SU-DHL-6 (cell line): Measurements from ENCODE around the gene TSC22D4.

Experiments used
- H2AFZ ChIP-seq: fragments of 200-600 bp; sonication (generic); 2 replicates; pipeline ENCODE4 v1.6.1; 2014; ENCODE audit warnings: low read depth, mild to moderate bottlenecking, moderate library complexity, mixed read lengths, antibody characterized with exemption, low read length; ENCODE audit not compliant: severe bottlenecking
- H3F3A ChIP-seq: fragments of 200-600 bp; shearing (Covaris generic); 2 replicates; pipeline ENCODE4 v1.6.0; 2016; ENCODE audit warnings: antibody characterized with exemption, mild to moderate bottlenecking; ENCODE audit not compliant: insufficient read depth
- H3K27ac ChIP-seq: fragments of 200-600 bp; sonication (generic); 2 replicates; pipeline ENCODE4 v1.5.1; 2016; ENCODE audit warnings: low read depth, mild to moderate bottlenecking, low read length, moderate library complexity, mixed read lengths
- H3K27me3 ChIP-seq: fragments of 200-600 bp; sonication (generic), shearing (Covaris generic); 2 replicates; pipeline ENCODE4 v1.6.0; 2014; ENCODE audit warnings: mild to moderate bottlenecking, low read length
- H3K36me3 ChIP-seq: fragments of 200-600 bp; sonication (generic); 2 replicates; pipeline ENCODE4 v1.6.1; 2014; ENCODE audit warnings: mild to moderate bottlenecking, low read length, mixed read lengths
- H3K4me2 ChIP-seq: fragments of 300-600, 200-600 bp; shearing (Covaris generic), sonication (generic); 2 replicates; pipeline ENCODE4 v1.6.0; 2014; ENCODE audit warnings: low read length, low read depth, mild to moderate bottlenecking; ENCODE audit not compliant: poor library complexity, severe bottlenecking
- H3K4me3 ChIP-seq: fragments of 200-600 bp; sonication (generic); 2 replicates; pipeline ENCODE4 v1.5.1; 2014; ENCODE audit warnings: antibody characterized with exemption, low read length, mild to moderate bottlenecking, mixed read lengths; ENCODE audit not compliant: insufficient read depth, poor library complexity, severe bottlenecking
- H3K79me2 ChIP-seq: fragments of 200-600 bp; sonication (generic); 2 replicates; pipeline ENCODE4 v1.6.1; 2014; ENCODE audit warnings: mild to moderate bottlenecking, low read length, moderate library complexity; ENCODE audit not compliant: insufficient read depth
- H3K9ac ChIP-seq: fragments of 200-600 bp; sonication (generic); 2 replicates; pipeline ENCODE4 v1.7.0; 2014; ENCODE audit warnings: mild to moderate bottlenecking, low read length
- H3K9me2 ChIP-seq: fragments of 200-600 bp; sonication (generic); replicated peaks from 2 replicates; pipeline ENCODE4 v1.6.1; 2014; ENCODE audit warnings: low read length; ENCODE audit not compliant: insufficient read depth
- H3K9me3 ChIP-seq: fragments of 200-600 bp; sonication (generic); 2 replicates; pipeline ENCODE4 v1.6.1; 2014; ENCODE audit warnings: low read length, mixed read lengths; ENCODE audit not compliant: insufficient read depth
- H4K20me1 ChIP-seq: fragments of 200-600 bp; sonication (generic); 2 replicates; pipeline ENCODE4 v1.6.1; 2014; ENCODE audit warnings: low read depth, mild to moderate bottlenecking, antibody characterized with exemption, low read length, moderate library complexity, mixed read lengths
- EZH2phosphoT487 ChIP-seq: fragments of 200-600 bp; sonication (generic), shearing (Covaris generic); conservative IDR thresholded peaks from 2 replicates; pipeline ENCODE4 v1.6.1; 2018; ENCODE audit warnings: mild to moderate bottlenecking, antibody characterized with exemption, low read length, moderate library complexity, mixed read lengths
- TF ChIP-seq, protein P1 (sequence below): fragments of 200-600 bp; sonication (generic); IDR thresholded peaks from one replicate; pipeline ENCODE4 v1.5.1; 2017; ENCODE audit warnings: antibody characterized with exemption, mild to moderate bottlenecking, low read length, moderate library complexity; ENCODE audit not compliant: insufficient read depth, poor library complexity, severe bottlenecking

Gene TSC22D4

DNA sequence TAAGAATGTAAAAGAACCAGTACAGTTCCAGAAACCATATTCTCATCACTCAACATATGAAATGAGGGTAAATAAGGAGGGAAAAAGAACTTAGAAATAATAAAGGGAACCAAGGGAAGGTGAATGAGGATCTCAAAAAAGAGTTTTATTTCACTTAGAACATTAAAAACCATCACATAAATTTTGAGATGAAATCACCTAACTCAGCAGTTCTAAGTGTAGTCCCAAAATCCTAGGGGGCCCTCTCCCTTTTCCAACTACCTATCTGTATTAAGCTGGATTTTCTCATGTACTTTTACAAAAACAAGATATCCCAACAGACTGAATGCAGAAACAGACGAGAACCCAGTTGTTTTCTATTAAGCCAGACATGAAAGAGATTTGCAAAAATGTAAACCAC is 53.7 kb downstream of the TSC22D4 start:
- Histone ChIP-seq H3K9me3 (no peaks in the 10 kb centered on the region), H3K79me2 (peaks cover 6% of the 10 kb centered on the region; the same call in 1 of the 2 replicates), H3K27ac (no peak overlapping the region), H3K9ac (no peak overlapping the region), H4K20me1 (no peaks in the 10 kb centered on the region), H3K27me3 (no peaks in the 10 kb centered on the region), H3F3A (peaks cover 27% of the 10 kb centered on the region), H3K4me2 (no peak overlapping the region), H2AFZ (no peak overlapping the region), H3K36me3 (no peaks in the 10 kb centered on the region), H3K9me2 (no peaks in the 10 kb centered on the region), H3K4me3 (no peak overlapping the region)
- TF ChIP-seq, protein P1, sequence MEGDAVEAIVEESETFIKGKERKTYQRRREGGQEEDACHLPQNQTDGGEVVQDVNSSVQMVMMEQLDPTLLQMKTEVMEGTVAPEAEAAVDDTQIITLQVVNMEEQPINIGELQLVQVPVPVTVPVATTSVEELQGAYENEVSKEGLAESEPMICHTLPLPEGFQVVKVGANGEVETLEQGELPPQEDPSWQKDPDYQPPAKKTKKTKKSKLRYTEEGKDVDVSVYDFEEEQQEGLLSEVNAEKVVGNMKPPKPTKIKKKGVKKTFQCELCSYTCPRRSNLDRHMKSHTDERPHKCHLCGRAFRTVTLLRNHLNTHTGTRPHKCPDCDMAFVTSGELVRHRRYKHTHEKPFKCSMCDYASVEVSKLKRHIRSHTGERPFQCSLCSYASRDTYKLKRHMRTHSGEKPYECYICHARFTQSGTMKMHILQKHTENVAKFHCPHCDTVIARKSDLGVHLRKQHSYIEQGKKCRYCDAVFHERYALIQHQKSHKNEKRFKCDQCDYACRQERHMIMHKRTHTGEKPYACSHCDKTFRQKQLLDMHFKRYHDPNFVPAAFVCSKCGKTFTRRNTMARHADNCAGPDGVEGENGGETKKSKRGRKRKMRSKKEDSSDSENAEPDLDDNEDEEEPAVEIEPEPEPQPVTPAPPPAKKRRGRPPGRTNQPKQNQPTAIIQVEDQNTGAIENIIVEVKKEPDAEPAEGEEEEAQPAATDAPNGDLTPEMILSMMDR = no peak
- no peak for TF ChIP-seq EZH2phosphoT487

DNA sequence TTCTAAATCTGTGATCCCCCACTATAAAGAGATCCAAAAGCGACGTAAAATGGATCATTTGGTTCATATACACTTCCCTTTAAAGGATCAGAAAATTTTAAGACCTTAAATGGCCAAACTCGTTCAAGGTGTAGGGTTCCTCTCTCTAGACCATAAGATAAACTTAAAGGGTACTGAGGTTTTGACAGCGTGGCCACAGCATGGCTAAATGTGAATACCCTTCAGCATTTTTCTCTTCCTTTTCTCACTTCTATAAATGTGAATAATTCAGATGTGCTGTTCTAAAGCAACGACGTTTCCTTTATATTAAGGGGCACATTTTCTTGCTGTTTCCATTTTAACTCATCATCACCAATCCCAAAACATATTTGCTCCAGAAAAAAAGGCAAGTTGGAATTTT is 55.7 kb downstream of the TSC22D4 start:
- Histone ChIP-seq H3K9me3 (no peaks in the 10 kb centered on the region), H3K36me3 (no peaks in the 10 kb centered on the region), H3F3A (peaks cover 21% of the 10 kb centered on the region), H3K4me3 (no peak overlapping the region), H3K79me2 (no peaks in the 10 kb centered on the region), H3K4me2 (no peak overlapping the region), H3K27ac (no peak overlapping the region), H3K27me3 (no peaks in the 10 kb centered on the region), H3K9me2 (no peaks in the 10 kb centered on the region), H2AFZ (no peak overlapping the region), H3K9ac (no peak overlapping the region), H4K20me1 (no peaks in the 10 kb centered on the region)
- TF ChIP-seq EZH2phosphoT487 = no peak
- TF ChIP-seq, protein P1 = no peak

DNA sequence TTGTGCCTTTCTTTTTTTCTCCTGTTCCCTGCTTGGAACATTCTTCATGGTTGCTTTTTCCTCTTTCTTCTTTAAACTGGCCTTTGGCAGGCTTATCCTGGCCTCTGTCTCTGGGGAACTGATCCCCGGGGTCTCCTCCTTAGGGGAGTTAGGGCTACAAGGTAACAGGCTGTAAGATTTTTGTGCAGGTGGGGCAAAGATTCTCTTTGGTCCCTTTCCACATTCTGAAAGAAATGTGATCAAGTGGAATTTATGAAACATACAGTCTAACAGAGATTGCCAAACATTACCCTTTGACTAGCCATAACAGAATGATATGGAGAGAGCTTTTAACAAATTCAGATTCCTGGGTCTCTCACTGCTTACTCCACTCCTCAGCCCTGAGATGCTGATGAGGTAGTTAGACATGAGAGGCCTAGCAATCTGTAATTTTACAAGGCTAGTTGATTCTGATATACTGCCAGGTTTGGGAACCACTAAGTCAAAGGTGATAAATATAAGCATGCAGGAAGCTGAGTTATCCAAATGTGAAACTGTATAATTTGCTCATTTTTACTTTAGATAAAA is 59.3 kb downstream of the TSC22D4 start:
- no peaks in the 10 kb centered on the region for H4K20me1 ChIP-seq
- H3K79me2 ChIP-seq = no peaks in the 10 kb centered on the region
- TF ChIP-seq, protein P1 = no peak
- TF ChIP-seq EZH2phosphoT487 = no peak

More for the DNA sequence above, 59.3 kb downstream of the TSC22D4 start:
- Histone ChIP-seq H3K9ac (no peak overlapping the region), H3F3A (peaks cover 1% of the 10 kb centered on the region), H3K27me3 (no peaks in the 10 kb centered on the region), H3K4me3 (no peak overlapping the region), H3K27ac (no peak overlapping the region), H3K9me2 (no peaks in the 10 kb centered on the region), H3K9me3 (no peaks in the 10 kb centered on the region), H3K36me3 (no peaks in the 10 kb centered on the region), H3K4me2 (no peak overlapping the region), H2AFZ (no peak overlapping the region)
